ENCODE data around the gene PIM1.

PIM1 gene

DNA sequence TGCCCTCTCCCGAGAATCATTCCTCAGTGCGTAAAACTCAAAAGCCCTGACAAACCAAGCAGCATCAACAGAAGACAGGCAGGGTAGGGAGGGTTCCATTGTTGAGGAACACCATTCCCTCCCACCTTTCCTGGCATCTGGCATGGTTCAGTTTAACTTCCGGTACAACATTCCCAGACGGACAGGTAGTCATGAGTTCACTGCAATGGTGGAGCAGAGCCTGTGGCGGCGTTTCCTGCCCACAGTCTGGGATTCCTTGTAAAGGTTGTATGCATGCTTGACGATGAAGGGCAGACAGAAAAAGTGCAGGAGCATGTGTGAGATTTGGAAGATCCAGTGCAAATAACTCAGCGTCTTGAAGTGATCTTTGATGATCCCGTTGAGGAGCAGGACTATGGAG, 42.3 kb downstream of the PIM1 start:
- TF ChIP-seq, protein P1, sequence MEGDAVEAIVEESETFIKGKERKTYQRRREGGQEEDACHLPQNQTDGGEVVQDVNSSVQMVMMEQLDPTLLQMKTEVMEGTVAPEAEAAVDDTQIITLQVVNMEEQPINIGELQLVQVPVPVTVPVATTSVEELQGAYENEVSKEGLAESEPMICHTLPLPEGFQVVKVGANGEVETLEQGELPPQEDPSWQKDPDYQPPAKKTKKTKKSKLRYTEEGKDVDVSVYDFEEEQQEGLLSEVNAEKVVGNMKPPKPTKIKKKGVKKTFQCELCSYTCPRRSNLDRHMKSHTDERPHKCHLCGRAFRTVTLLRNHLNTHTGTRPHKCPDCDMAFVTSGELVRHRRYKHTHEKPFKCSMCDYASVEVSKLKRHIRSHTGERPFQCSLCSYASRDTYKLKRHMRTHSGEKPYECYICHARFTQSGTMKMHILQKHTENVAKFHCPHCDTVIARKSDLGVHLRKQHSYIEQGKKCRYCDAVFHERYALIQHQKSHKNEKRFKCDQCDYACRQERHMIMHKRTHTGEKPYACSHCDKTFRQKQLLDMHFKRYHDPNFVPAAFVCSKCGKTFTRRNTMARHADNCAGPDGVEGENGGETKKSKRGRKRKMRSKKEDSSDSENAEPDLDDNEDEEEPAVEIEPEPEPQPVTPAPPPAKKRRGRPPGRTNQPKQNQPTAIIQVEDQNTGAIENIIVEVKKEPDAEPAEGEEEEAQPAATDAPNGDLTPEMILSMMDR (conservative IDR thresholded peaks at IDR 0.05; ENCODE audit: low read length), result no peak
- no peak for TF ChIP-seq EZH2phosphoT487 (IDR thresholded peaks at IDR 0.05; ENCODE audit: borderline replicate concordance)
- Histone ChIP-seq H3K4me3 (ENCODE audit: low read length, poor library complexity, severe bottlenecking) (no peak overlapping the region), H3K4me1 (ENCODE audit: insufficient read depth, low read length, poor library complexity, severe bottlenecking) (no peaks in the 10 kb centered on the region), H3K79me2 (ENCODE audit: insufficient read depth, low read length) (no peaks in the 10 kb centered on the region), H3F3A (ENCODE audit: low read depth) (no peaks in the 10 kb centered on the region), H3K36me3 (ENCODE audit: insufficient read depth, low read length) (no peaks in the 10 kb centered on the region), H2AFZ (ENCODE audit: low read length) (no peak overlapping the region), H3K9me2 (replicated peaks; ENCODE audit: low read depth, low read length) (no peaks in the 10 kb centered on the region), H3K9me3 (ENCODE audit: insufficient read depth, low read depth, low read length) (no peaks in the 10 kb centered on the region), H3K9ac (ENCODE audit: low read depth, low read length, poor library complexity, severe bottlenecking) (no peak overlapping the region), H4K20me1 (ENCODE audit: insufficient read depth, low read length, poor library complexity, severe bottlenecking) (no peaks in the 10 kb centered on the region), H3K4me2 (ENCODE audit: low read depth, low read length, poor library complexity, severe bottlenecking) (no peak overlapping the region), H3K27me3 (ENCODE audit: insufficient read depth, low read length, poor library complexity, severe bottlenecking) (no peaks in the 10 kb centered on the region)

GRCh38 chr6:37218061-37218460, 48.1 kb downstream of the PIM1 start:
- Histone ChIP-seq H3K9me3 (ENCODE audit: insufficient read depth, low read depth, low read length) (no peaks in the 10 kb centered on the region), H2AFZ (ENCODE audit: low read length) (no peak overlapping the region)
- TF ChIP-seq, protein P1 (conservative IDR thresholded peaks at IDR 0.05; ENCODE audit: low read length), result no peak
- no peak for TF ChIP-seq EZH2phosphoT487 (IDR thresholded peaks at IDR 0.05; ENCODE audit: borderline replicate concordance)

GRCh38 chr6:37218511-37218910, 48.6 kb downstream of the PIM1 start:
- no peaks in the 10 kb centered on the region for H4K20me1 ChIP-seq (ENCODE audit: insufficient read depth, low read length, poor library complexity, severe bottlenecking)
- H2AFZ ChIP-seq (ENCODE audit: low read length), result no peak overlapping the region
- no peak overlapping the region for H3K4me3 ChIP-seq (ENCODE audit: low read length, poor library complexity, severe bottlenecking)
- TF ChIP-seq EZH2phosphoT487 (IDR thresholded peaks at IDR 0.05; ENCODE audit: borderline replicate concordance), result no peak
- TF ChIP-seq, protein P1 (conservative IDR thresholded peaks at IDR 0.05; ENCODE audit: low read length), result no peak
- no peak overlapping the region for H3K4me2 ChIP-seq (ENCODE audit: low read depth, low read length, poor library complexity, severe bottlenecking)
- H3K4me1 ChIP-seq (ENCODE audit: insufficient read depth, low read length, poor library complexity, severe bottlenecking), result peaks cover 6% of the 10 kb centered on the region
- H3F3A ChIP-seq (ENCODE audit: low read depth), result no peaks in the 10 kb centered on the region
- peaks cover 4% of the 10 kb centered on the region; the same call in 1 of the 2 replicates for H3K36me3 ChIP-seq (ENCODE audit: insufficient read depth, low read length)
- no peak overlapping the region for H3K9ac ChIP-seq (ENCODE audit: low read depth, low read length, poor library complexity, severe bottlenecking)
- H3K79me2 ChIP-seq (ENCODE audit: insufficient read depth, low read length), result no peaks in the 10 kb centered on the region
- H3K9me2 ChIP-seq (replicated peaks; ENCODE audit: low read depth, low read length), result no peaks in the 10 kb centered on the region
- H3K27me3 ChIP-seq (ENCODE audit: insufficient read depth, low read length, poor library complexity, severe bottlenecking), result no peaks in the 10 kb centered on the region
- H3K9me3 ChIP-seq (ENCODE audit: insufficient read depth, low read depth, low read length), result no peaks in the 10 kb centered on the region

More at GRCh38 chr6:37218061-37218460, 48.1 kb downstream of the PIM1 start:
- Histone ChIP-seq H3K4me2 (ENCODE audit: low read depth, low read length, poor library complexity, severe bottlenecking) (no peak overlapping the region), H3K27me3 (ENCODE audit: insufficient read depth, low read length, poor library complexity, severe bottlenecking) (no peaks in the 10 kb centered on the region), H3K79me2 (ENCODE audit: insufficient read depth, low read length) (no peaks in the 10 kb centered on the region), H3F3A (ENCODE audit: low read depth) (no peaks in the 10 kb centered on the region), H3K9ac (ENCODE audit: low read depth, low read length, poor library complexity, severe bottlenecking) (no peak overlapping the region), H3K36me3 (ENCODE audit: insufficient read depth, low read length) (peaks cover 4% of the 10 kb centered on the region; the same call in 1 of the 2 replicates), H3K9me2 (replicated peaks; ENCODE audit: low read depth, low read length) (no peaks in the 10 kb centered on the region), H4K20me1 (ENCODE audit: insufficient read depth, low read length, poor library complexity, severe bottlenecking) (no peaks in the 10 kb centered on the region), H3K4me1 (ENCODE audit: insufficient read depth, low read length, poor library complexity, severe bottlenecking) (peaks cover 4% of the 10 kb centered on the region), H3K4me3 (ENCODE audit: low read length, poor library complexity, severe bottlenecking) (no peak overlapping the region)

Measured in Loucy (cell line).